ACHN (cell line): ENCODE measurements around the gene EPB41L4A.
A peak's percentile ranks its signal among the peaks of the same experiment; 100 is the strongest.

Experiments used
- DNase-seq: peaks from one replicate; pipeline ENCODE4 v3.0.0-alpha.2; 2015
- in situ Hi-C: cut with HindIII; loops from 2 replicates; pipeline ENCODE4 v1.10.0; 2017; ENCODE audit warnings: low sequenced_read_pairs, low pct_ligation_motif_present, low pct_unique_long_range_greater_than_20kb

The EPB41L4A gene

DNA sequence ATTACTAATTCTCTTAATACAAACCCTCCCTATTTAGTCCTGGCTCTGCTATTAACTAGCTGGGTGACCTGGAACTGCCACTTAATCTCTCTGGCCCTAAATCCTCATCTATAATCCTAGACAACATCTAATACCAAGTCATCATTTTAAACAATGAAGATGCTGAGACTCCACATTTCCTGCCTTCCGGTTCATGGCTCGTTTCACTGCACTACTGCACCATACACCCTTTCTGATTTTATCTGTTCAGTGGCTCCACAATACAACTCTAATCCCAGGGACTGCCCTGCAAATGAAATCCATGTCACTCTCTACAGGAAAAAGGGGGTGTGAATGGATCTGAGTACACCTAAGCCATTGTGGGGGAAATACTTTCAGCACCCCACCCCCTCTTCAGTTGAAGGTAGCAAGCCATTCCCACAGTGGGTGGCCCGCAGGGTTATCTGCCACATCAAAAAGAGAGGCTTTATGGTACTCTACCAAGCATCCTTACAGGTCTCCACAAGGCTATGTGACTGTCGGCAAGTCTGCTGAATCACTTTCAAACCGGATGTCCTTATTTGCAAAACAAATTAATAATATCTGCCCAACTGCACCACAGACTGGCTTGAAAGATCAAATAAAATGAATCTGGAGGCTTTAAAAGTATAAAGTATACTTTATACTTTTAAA, 89.5 kb downstream of the EPB41L4A start:
- no peak for DNase-seq
- in situ Hi-C loops = no loop called here

- DNase-seq = no peak
- in situ Hi-C loops = no loop called here
These were observed 95.9 kb downstream of the EPB41L4A start for GRCh38 chr5:112323166-112323565.

GRCh38 chr5:112320408-112320807, 98.7 kb downstream of the EPB41L4A start:
- in situ Hi-C loops = no loop called here

DNA sequence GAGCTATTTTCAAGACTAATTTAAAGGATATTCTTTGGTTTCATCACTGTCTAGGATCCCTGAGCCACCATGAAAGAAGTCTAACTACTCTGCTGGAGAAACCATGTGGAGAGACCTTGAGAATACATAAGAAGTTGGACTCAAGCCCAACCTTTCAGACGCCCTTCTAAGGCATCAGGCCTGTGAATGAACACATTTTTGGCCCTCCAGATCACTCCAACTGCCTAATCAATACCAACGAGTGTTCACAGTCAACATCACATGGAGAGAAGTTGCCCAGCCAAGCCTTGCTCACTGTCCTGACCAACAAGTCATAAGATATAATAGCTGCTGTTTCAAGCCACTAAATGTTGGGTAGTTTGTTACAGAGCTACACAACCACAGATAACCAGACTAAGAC, 100.7 kb downstream of the EPB41L4A start:
- DNase-seq = no peak
- in situ Hi-C loops = no loop called here

More at GRCh38 chr5:112320408-112320807, 98.7 kb downstream of the EPB41L4A start:
- DNase-seq = no peak

DNA sequence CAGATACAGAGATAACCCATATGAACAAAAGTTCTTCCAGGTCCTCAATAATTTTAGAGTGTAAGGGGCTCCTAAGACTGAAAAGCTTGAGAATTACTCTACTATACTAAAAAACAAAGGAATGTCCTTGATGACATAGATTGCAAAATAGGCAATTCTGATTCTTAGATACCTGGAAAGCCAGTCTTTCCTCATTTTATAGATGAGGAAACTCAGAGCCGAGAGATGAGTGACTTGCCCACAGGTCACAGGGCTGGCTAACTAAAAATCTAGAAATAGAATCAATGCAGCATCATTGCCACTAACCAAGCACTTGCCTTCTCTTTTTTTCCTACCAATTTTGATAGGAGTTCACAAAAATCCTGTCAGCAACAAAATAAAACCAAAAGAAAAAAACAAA, 101.2 kb downstream of the EPB41L4A start:
- in situ Hi-C loops = no loop called here
- no peak for DNase-seq

DNA sequence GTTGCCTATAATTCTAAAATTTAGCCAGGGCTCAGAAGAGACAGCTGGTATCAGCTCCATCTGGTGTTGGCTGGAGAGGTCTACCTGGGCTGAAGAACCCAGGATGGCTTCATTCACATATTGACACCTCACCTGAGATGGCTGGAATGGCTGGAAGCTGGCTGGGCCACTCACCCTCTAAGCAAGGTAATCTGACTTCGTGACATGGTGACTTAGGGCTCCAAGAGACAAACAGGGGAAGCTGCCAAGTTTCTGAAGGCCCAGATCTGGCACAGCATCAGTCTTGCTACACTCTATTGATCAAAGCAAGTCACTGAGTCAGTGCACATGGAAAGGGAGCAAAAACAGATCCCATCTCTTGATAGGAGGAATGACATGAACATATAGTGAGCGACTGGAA, 102.3 kb downstream of the EPB41L4A start:
- DNase-seq = no peak
- in situ Hi-C loops = no loop called here

DNA sequence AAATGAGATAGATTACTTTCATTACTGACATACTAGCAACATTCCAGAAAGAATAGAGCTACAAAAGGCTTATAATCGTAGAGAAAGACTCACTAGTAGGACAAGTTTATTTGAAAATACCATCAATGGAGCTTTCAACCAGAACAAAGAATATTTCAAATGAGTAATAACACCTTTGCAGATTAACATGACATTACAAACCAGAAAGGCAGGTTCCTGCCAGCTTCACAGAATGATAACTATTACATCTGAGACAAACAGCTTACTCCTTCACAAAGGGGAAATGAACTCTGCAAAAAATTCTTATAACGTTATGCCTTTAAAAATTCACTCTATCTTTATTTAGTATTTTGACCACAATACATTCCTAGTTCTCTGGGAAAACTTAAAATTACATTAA, 103.1 kb downstream of the EPB41L4A start:
- in situ Hi-C loops = no loop called here

GRCh38 chr5:112312295-112313275, 106.5 kb downstream of the EPB41L4A start:
- DNase-seq = no peak
- in situ Hi-C loops = no loop called here

More for the DNA sequence above, 103.1 kb downstream of the EPB41L4A start:
- no peak for DNase-seq

DNA sequence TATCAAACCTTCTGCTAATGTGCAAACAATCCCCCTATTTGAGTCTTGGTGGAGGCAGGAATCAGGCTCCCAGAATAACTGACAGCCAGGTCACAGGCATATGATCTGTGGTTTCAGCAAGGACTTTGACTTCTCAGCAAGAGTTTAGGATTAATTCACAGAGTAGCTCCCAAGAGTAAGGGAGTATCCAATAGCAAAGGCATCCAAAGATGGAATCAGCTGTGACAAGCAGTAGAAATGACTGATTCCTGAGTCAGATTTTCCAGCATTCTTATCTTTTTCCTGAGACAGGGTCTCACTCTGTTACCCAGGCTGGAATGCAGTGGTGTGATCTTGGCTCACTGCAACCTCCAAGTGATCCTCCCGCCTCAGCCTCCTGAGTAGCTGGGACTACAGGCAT, 108.3 kb downstream of the EPB41L4A start:
- DNase-seq = peak; percentile 3
- in situ Hi-C loops = no loop called here

GRCh38 chr5:112308608-112309007, 110.5 kb downstream of the EPB41L4A start:
- in situ Hi-C loops = no loop called here
- DNase-seq = no peak

GRCh38 chr5:112306956-112307355, 112.1 kb downstream of the EPB41L4A start:
- in situ Hi-C loops = no loop called here
- DNase-seq = no peak

GRCh38 chr5:112304743-112305142, 114.3 kb downstream of the EPB41L4A start:
- DNase-seq = no peak
- in situ Hi-C loops = no loop called here

GRCh38 chr5:112303685-112304084, 115.4 kb downstream of the EPB41L4A start:
- DNase-seq = no peak
- in situ Hi-C loops = no loop called here

DNA sequence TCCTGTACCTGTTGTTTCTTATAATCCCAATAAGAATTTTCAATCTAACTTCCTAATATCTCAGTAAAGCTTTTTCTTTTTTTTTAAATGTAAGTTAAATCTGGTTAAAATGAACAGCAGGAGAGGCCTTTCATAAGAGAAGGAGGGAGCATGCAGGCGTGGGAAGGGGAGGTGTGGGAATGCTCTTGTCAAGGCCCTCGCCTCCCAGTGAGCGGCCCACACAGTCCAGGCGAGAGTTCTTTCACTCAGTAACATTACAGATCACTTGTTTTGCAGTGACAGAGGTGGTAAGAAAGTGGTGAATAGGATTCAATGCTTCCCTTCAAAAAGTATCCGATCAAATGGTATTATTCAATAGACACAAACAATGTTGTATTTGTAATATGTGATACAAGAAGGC, 125.0 kb downstream of the EPB41L4A start:
- no peak for DNase-seq
- in situ Hi-C loops = no loop called here

- in situ Hi-C loops = no loop called here
These were observed 125.5 kb downstream of the EPB41L4A start for GRCh38 chr5:112293587-112293986.

DNA sequence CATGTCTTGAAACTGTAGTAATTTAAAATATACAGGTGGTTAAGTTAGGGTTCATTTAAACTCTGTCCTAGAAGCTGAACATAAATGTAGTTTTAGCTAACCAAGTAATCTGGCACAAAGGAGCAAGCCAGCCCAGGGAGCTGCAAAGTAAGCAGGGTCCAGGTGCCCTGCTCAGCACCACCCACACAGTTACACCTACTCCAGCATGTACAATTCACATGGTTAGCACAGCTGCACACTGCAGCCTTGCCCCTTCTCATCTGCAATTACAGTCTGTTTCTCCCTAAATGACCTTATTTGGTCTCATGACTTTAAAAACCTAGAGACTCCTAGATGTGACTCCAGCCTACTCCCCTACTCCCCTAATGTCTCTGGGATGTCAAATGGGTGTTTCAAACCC, 128.4 kb downstream of the EPB41L4A start:
- in situ Hi-C loops = no loop called here

More at GRCh38 chr5:112293587-112293986, 125.5 kb downstream of the EPB41L4A start:
- no peak for DNase-seq

DNA sequence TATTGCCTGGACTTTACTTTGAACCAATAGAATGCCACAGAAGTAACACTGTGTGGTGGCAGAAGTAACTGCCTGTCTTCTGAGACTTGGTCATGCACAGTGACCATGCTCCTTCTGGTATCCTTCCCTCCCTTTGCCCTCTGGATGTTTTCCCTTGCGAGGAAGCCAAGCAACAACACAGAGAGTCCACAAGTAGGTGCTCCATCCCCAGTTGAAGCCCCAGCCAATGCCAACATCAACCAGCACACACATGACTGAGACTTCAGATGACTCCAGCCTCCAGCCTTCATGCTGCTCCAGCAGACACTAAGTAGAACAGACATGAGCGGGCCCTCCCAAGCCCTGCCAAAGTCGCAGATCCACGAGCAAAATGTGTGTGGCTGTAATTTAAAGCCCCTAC, 129.6 kb downstream of the EPB41L4A start:
- no peak for DNase-seq
- in situ Hi-C loops = no loop called here

More for the DNA sequence above, 128.4 kb downstream of the EPB41L4A start:
- no peak for DNase-seq

- DNase-seq = no peak
- in situ Hi-C loops = no loop called here
These were observed 134.8 kb downstream of the EPB41L4A start for GRCh38 chr5:112283943-112284929.
